ENCODE results near the gene ADCY2. TPM values are rescaled to one million over a fixed set of nuclear protein-coding genes. Genes with fewer than 3 reads are reported as not detected.

The ADCY2 gene
- total and polyA plus RNA-seq, 2 experiments from 2014 or later = 23.8 to 74.9 TPM

- H3K9me3 Mint-ChIP-seq = peaks cover 12% of the 10 kb centered on the region
- DNase-seq (ENCODE audit: low spot score) = no peak
- TF ChIP-seq CREB1 (CRISPR knock-in tag; IDR thresholded peaks at IDR 0.05; ENCODE audit: low read depth) = no peak
- Histone ChIP-seq H3K27me3 (ENCODE audit: insufficient read depth) (no peaks in the 10 kb centered on the region), H3K4me1 (ENCODE audit: insufficient read depth) (peaks cover 12% of the 10 kb centered on the region), H3F3A (replicated peaks; ENCODE audit: low read depth) (no peaks in the 10 kb centered on the region; the same call in 1 of the 2 replicates), H2AFZ (no peak overlapping the region), H3K79me2 (replicated peaks; ENCODE audit: insufficient read depth) (peaks cover 82% of the 10 kb centered on the region), H3K4me3 (no peak overlapping the region), H4K20me1 (replicated peaks; ENCODE audit: insufficient read depth) (peaks cover 6% of the 10 kb centered on the region; the same call in 1 of the 2 replicates), H3K27ac (ENCODE audit: low read depth) (no peak overlapping the region; the same call in 1 of the 2 replicates), H3K36me3 (ENCODE audit: insufficient read depth) (no peaks in the 10 kb centered on the region; the same call in 1 of the 2 replicates), H3K9me2 (ENCODE audit: insufficient read depth) (no peaks in the 10 kb centered on the region; the same call in 1 of the 2 replicates), H3K4me2 (no peak overlapping the region)
- H3K36me3 Mint-ChIP-seq (ENCODE audit: low read depth) = peaks cover 43% of the 10 kb centered on the region
- ATAC-seq = no peak
- no peak overlapping the region for H3K4me3 Mint-ChIP-seq
- H3K27ac Mint-ChIP-seq = no peak overlapping the region
- H3K27me3 Mint-ChIP-seq (ENCODE audit: insufficient read depth, low read depth, poor library complexity) = no peaks in the 10 kb centered on the region
- H3K4me1 Mint-ChIP-seq = peaks cover 17% of the 10 kb centered on the region
Observed at GRCh38 chr5:7534505-7534904, 138.6 kb downstream of the ADCY2 start.

GRCh38 chr5:7537573-7537972 lies 141.6 kb downstream of the ADCY2 start:
- Mint-ChIP-seq H3K9me3 (no peaks in the 10 kb centered on the region; the same call in 2 of the 3 replicates), H3K4me3 (no peak overlapping the region), H3K36me3 (ENCODE audit: low read depth) (peaks cover 16% of the 10 kb centered on the region), H3K27me3 (ENCODE audit: insufficient read depth, low read depth, poor library complexity) (peaks cover 2% of the 10 kb centered on the region), H3K27ac (no peak overlapping the region), H3K4me1 (peaks cover 37% of the 10 kb centered on the region)
- H3K79me2 ChIP-seq (replicated peaks; ENCODE audit: insufficient read depth) = peaks cover 83% of the 10 kb centered on the region
- H2AFZ ChIP-seq = no peak overlapping the region
- peaks cover 26% of the 10 kb centered on the region for H3K4me1 ChIP-seq (ENCODE audit: insufficient read depth)
- no peaks in the 10 kb centered on the region for H3K9me2 ChIP-seq (ENCODE audit: insufficient read depth)
- no peak overlapping the region for H3K4me2 ChIP-seq
- H3K27me3 ChIP-seq (ENCODE audit: insufficient read depth) = no peaks in the 10 kb centered on the region
- no peak overlapping the region for H3K4me3 ChIP-seq
- ATAC-seq = peak; percentile 54
- H4K20me1 ChIP-seq (replicated peaks; ENCODE audit: insufficient read depth) = peaks cover 19% of the 10 kb centered on the region; the same call in 1 of the 2 replicates
- DNase-seq (ENCODE audit: low spot score) = no peak
- H3F3A ChIP-seq (replicated peaks; ENCODE audit: low read depth) = no peaks in the 10 kb centered on the region
- no peaks in the 10 kb centered on the region for H3K36me3 ChIP-seq (ENCODE audit: insufficient read depth)
- H3K27ac ChIP-seq (ENCODE audit: low read depth) = no peak overlapping the region
- no peak for TF ChIP-seq POLR2AphosphoS5 (IDR thresholded peaks at IDR 0.05; ENCODE audit: low read depth)
- no peak for TF ChIP-seq REST (IDR thresholded peaks at IDR 0.05; ENCODE audit: unreplicated experiment)
- TF ChIP-seq EZH2 (IDR thresholded peaks at IDR 0.05; ENCODE audit: low read depth, unreplicated experiment) = no peak
- no peak for TF ChIP-seq EZH2phosphoT487 (IDR thresholded peaks at IDR 0.05; ENCODE audit: unreplicated experiment)
- no peak for TF ChIP-seq ZNF331 (CRISPR knock-in tag; IDR thresholded peaks at IDR 0.05; ENCODE audit: low read depth)
- no peak for TF ChIP-seq NANOG (IDR thresholded peaks at IDR 0.05; ENCODE audit: borderline replicate concordance)
- TF ChIP-seq ZNF462 (CRISPR knock-in tag; IDR thresholded peaks at IDR 0.05) = no peak
- TF ChIP-seq ETS1 (IDR thresholded peaks at IDR 0.05) = no peak

Measured in GM23338 (cell line).